CD4-positive, alpha-beta T cell treated with Interleukin-15 for 1 hour (primary cell): Measurements from ENCODE around the gene PACS2.
"Not testable (repeated sequence)": the region's sequence is repeated elsewhere in the genome, so short reads cannot be mapped to it uniquely, and the experiment has no call there.

ENCODE experiments used
- DNase-seq: peaks from one replicate; pipeline ENCODE4 v3.0.0-alpha.2; 2020

Gene PACS2

GRCh38 chr14:105351920-105352851, 37.6 kb downstream of the PACS2 start:
- peak; percentile 88 for DNase-seq

GRCh38 chr14:105353136-105353535, 38.6 kb downstream of the PACS2 start:
- no peak for DNase-seq

- no peak for DNase-seq
Measured at GRCh38 chr14:105354541-105354940, 40.0 kb downstream of the PACS2 start.

- DNase-seq: no peak
Measured at GRCh38 chr14:105355049-105355575, 40.6 kb downstream of the PACS2 start.

GRCh38 chr14:105355850-105356604, 41.5 kb downstream of the PACS2 start:
- DNase-seq: no peak

- no peak for DNase-seq
Measured at GRCh38 chr14:105356927-105357326, 42.4 kb downstream of the PACS2 start.

GRCh38 chr14:105357626-105358025, 43.1 kb downstream of the PACS2 start:
- no peak for DNase-seq

- no peak for DNase-seq
Measured at GRCh38 chr14:105358140-105358846, 43.7 kb downstream of the PACS2 start.

GRCh38 chr14:105358943-105359342, 44.4 kb downstream of the PACS2 start:
- DNase-seq: no peak

GRCh38 chr14:105361412-105361811, 46.9 kb downstream of the PACS2 start:
- DNase-seq: not testable (repeated sequence)

- peak; percentile 41 for DNase-seq
Measured at GRCh38 chr14:105363847-105364708, 49.5 kb downstream of the PACS2 start.

- DNase-seq: no peak
Measured at GRCh38 chr14:105365101-105365500, 50.6 kb downstream of the PACS2 start.

- DNase-seq: no peak
Measured at GRCh38 chr14:105365681-105366080, 51.1 kb downstream of the PACS2 start.

GRCh38 chr14:105366386-105367074, 52.0 kb downstream of the PACS2 start:
- no peak for DNase-seq

GRCh38 chr14:105367116-105368031, 52.8 kb downstream of the PACS2 start:
- no peak for DNase-seq

- DNase-seq: no peak
Measured at GRCh38 chr14:105368032-105368417, 53.5 kb downstream of the PACS2 start.

GRCh38 chr14:105368426-105368825, 53.9 kb downstream of the PACS2 start:
- no peak for DNase-seq

GRCh38 chr14:105368910-105369652, 54.5 kb downstream of the PACS2 start:
- no peak for DNase-seq

GRCh38 chr14:105369653-105370040, 55.1 kb downstream of the PACS2 start:
- DNase-seq: no peak

- DNase-seq: no peak
Measured at GRCh38 chr14:105374389-105374788, 59.8 kb downstream of the PACS2 start.
